ENCODE data around the gene CDH23.

DNA sequence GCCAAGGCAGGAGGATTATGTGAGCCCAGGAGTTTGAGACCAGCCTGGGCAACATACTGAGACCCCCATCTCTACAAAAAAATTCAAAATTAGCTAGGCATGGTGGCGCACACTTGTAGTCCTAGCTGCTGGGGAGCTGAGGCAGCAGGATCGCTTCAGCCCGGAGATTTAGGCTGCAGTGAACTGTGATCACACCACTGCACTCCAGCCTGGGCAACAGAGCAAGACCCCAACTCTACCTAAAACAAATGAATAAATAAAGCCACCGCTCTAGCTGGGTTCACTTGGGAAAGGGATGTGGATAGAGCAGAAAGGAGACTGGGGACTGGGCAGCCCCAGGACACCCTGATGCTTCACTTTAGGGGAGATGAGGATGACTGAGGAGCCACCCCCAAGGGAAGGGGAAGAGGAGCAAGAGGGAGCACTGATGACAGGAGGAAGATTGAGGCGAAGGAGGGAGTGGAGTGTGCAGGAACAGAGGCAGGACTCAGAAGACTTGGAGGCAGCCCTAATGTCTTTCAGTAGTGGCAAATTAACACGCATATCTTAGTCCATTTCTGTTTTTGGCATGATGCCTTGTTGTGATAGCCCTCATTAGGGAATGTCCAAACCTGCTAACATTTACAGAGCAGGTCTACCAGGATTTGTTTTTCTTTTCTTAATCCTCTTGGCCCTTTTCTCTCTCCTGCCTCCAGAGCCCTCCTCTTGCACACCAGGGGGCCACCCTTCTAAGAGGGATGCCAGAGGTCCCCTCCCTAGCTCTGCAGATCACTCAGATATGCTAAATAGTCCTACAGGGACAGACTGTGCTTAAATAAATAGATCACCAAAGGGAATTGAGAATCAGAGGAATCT lies 234.5 kb downstream of the CDH23 start:
- TF ChIP-seq POLR2A (IDR thresholded peaks at IDR 0.05) = no peak
- TF ChIP-seq, protein P1, sequence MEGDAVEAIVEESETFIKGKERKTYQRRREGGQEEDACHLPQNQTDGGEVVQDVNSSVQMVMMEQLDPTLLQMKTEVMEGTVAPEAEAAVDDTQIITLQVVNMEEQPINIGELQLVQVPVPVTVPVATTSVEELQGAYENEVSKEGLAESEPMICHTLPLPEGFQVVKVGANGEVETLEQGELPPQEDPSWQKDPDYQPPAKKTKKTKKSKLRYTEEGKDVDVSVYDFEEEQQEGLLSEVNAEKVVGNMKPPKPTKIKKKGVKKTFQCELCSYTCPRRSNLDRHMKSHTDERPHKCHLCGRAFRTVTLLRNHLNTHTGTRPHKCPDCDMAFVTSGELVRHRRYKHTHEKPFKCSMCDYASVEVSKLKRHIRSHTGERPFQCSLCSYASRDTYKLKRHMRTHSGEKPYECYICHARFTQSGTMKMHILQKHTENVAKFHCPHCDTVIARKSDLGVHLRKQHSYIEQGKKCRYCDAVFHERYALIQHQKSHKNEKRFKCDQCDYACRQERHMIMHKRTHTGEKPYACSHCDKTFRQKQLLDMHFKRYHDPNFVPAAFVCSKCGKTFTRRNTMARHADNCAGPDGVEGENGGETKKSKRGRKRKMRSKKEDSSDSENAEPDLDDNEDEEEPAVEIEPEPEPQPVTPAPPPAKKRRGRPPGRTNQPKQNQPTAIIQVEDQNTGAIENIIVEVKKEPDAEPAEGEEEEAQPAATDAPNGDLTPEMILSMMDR (IDR thresholded peaks at IDR 0.05) = no peak
- no peak for TF ChIP-seq EP300 (IDR thresholded peaks at IDR 0.05)
